Measurements from ENCODE around the gene KIAA1586. TPM values are rescaled to one million over a fixed set of nuclear protein-coding genes. Genes with fewer than 3 reads are reported as not detected.
"Not testable (repeated sequence)": the region's sequence is repeated elsewhere in the genome, so short reads cannot be mapped to it uniquely, and the experiment has no call there.

Gene KIAA1586
- total RNA-seq, 2 donors from 2014 or later = 3.7 to 4.7 TPM

- no peaks in the 10 kb centered on the region for H3K4me1 ChIP-seq
- no peaks in the 10 kb centered on the region for H3K9me3 ChIP-seq
- no peak overlapping the region for H3K27ac ChIP-seq
- no peaks in the 10 kb centered on the region for H3K27me3 ChIP-seq
- TF ChIP-seq CTCF (IDR thresholded peaks at IDR 0.05) = no peak
- no peak for DNase-seq (ENCODE audit: low spot score)
- H3K4me3 ChIP-seq = no peak overlapping the region
- H3K36me3 ChIP-seq = no peaks in the 10 kb centered on the region
These were observed 7.6 kb upstream of the KIAA1586 start for GRCh38 chr6:57038906-57039305.

GRCh38 chr6:57040011-57040410 is 6.5 kb upstream of the KIAA1586 start:
- H3K36me3 ChIP-seq = no peaks in the 10 kb centered on the region
- DNase-seq (ENCODE audit: low spot score) = no peak
- H3K4me1 ChIP-seq = no peaks in the 10 kb centered on the region
- no peaks in the 10 kb centered on the region for H3K9me3 ChIP-seq
- H3K27me3 ChIP-seq = no peaks in the 10 kb centered on the region
- no peak overlapping the region for H3K4me3 ChIP-seq
- no peak overlapping the region for H3K27ac ChIP-seq
- no peak for TF ChIP-seq CTCF (IDR thresholded peaks at IDR 0.05)

- not testable (repeated sequence) for H3K27me3 ChIP-seq; H3K27ac ChIP-seq; H3K4me1 ChIP-seq; H3K4me3 ChIP-seq; H3K36me3 ChIP-seq; DNase-seq (ENCODE audit: low spot score); H3K9me3 ChIP-seq
These were observed 2.4 kb upstream of the KIAA1586 start for GRCh38 chr6:57044061-57044460.

GRCh38 chr6:57044568-57044967 is 1.9 kb upstream of the KIAA1586 start:
- no peaks in the 10 kb centered on the region for H3K36me3 ChIP-seq
- TF ChIP-seq CTCF (IDR thresholded peaks at IDR 0.05) = no peak
- no peak for DNase-seq (ENCODE audit: low spot score)
- H3K27me3 ChIP-seq = no peaks in the 10 kb centered on the region
- H3K27ac ChIP-seq = no peak overlapping the region
- no peaks in the 10 kb centered on the region for H3K4me1 ChIP-seq
- H3K9me3 ChIP-seq = no peaks in the 10 kb centered on the region
- no peak overlapping the region for H3K4me3 ChIP-seq

GRCh38 chr6:57047257-57047585 is 728 bp downstream of the KIAA1586 start:
- not testable (repeated sequence) for H3K9me3 ChIP-seq; DNase-seq (ENCODE audit: low spot score); H3K27ac ChIP-seq; H3K4me1 ChIP-seq; H3K27me3 ChIP-seq; H3K4me3 ChIP-seq
- H3K36me3 ChIP-seq = peaks cover 15% of the 10 kb centered on the region

GRCh38 chr6:57047859-57048258 is 1.4 kb downstream of the KIAA1586 start:
- peaks cover 21% of the 10 kb centered on the region for H3K36me3 ChIP-seq
- not testable (repeated sequence) for H3K27ac ChIP-seq; H3K4me3 ChIP-seq; H3K9me3 ChIP-seq; H3K27me3 ChIP-seq; H3K4me1 ChIP-seq; DNase-seq (ENCODE audit: low spot score)

GRCh38 chr6:57048577-57048976 is 2.1 kb downstream of the KIAA1586 start:
- no peak for DNase-seq (ENCODE audit: low spot score)
- H3K36me3 ChIP-seq = peaks cover 23% of the 10 kb centered on the region
- H3K4me1 ChIP-seq = no peaks in the 10 kb centered on the region
- no peak for TF ChIP-seq CTCF (IDR thresholded peaks at IDR 0.05)
- no peak overlapping the region for H3K27ac ChIP-seq
- H3K9me3 ChIP-seq = no peaks in the 10 kb centered on the region
- no peaks in the 10 kb centered on the region for H3K27me3 ChIP-seq
- no peak overlapping the region for H3K4me3 ChIP-seq

- Histone ChIP-seq H3K36me3 (peaks cover 5% of the 10 kb centered on the region), H3K4me3 (no peak overlapping the region), H3K27me3 (no peaks in the 10 kb centered on the region), H3K4me1 (no peaks in the 10 kb centered on the region), H3K27ac (no peak overlapping the region), H3K9me3 (no peaks in the 10 kb centered on the region)
- no peak for TF ChIP-seq CTCF (IDR thresholded peaks at IDR 0.05)
- no peak for DNase-seq (ENCODE audit: low spot score)
These were observed 17.4 kb downstream of the KIAA1586 start for GRCh38 chr6:57063847-57064246.

Data from right atrium auricular region (tissue), 2 donors.